Ishikawa (cell line): Measurements from ENCODE around the gene BLOC1S4.

Experiments
- CREB1 ChIP-seq: IDR thresholded peaks from 2 replicates; pipeline ENCODE4 v1.6.1; 2012; ENCODE audit warnings: low read depth
- TAF1 ChIP-seq: IDR thresholded peaks from 2 replicates; pipeline ENCODE4 v1.6.1; 2012; ENCODE audit warnings: low read depth, mild to moderate bottlenecking

- TF ChIP-seq CREB1 (no peak), TAF1 (0 out of 2 replicates have a peak, but pooled peaks have one; percentile 34)
Observed at GRCh38 chr4:6732441-6733357, 16.7 kb downstream of the BLOC1S4 start.
